ENCODE measurements around the gene DLST. TPM values are rescaled to one million over a fixed set of nuclear protein-coding genes. Genes with fewer than 3 reads are reported as not detected.

DLST gene
- total RNA-seq, 1 donor from 2014 or later, result 125 TPM

GRCh38 chr14:74893614-74894091, 11.9 kb downstream of the DLST start:
- TF ChIP-seq CTCF (IDR thresholded peaks at IDR 0.05; ENCODE audit: unreplicated experiment), result no peak
- no peaks in the 10 kb centered on the region for H3K9me3 Mint-ChIP-seq (ENCODE audit: unreplicated experiment)
- DNase-seq (ENCODE audit: low spot score), result no peak
- no peak overlapping the region for H3K4me3 Mint-ChIP-seq (ENCODE audit: unreplicated experiment)
- peaks cover 44% of the 10 kb centered on the region for H3K36me3 Mint-ChIP-seq (ENCODE audit: low read depth, unreplicated experiment)
- no peak overlapping the region for H3K27ac Mint-ChIP-seq (ENCODE audit: unreplicated experiment)
- H3K4me1 Mint-ChIP-seq (ENCODE audit: unreplicated experiment), result no peaks in the 10 kb centered on the region
- H3K27me3 Mint-ChIP-seq (ENCODE audit: unreplicated experiment), result no peaks in the 10 kb centered on the region

GRCh38 chr14:74896400-74896799, 14.7 kb downstream of the DLST start:
- no peaks in the 10 kb centered on the region for H3K27me3 Mint-ChIP-seq (ENCODE audit: unreplicated experiment)
- TF ChIP-seq CTCF (IDR thresholded peaks at IDR 0.05; ENCODE audit: unreplicated experiment), result no peak
- DNase-seq (ENCODE audit: low spot score), result no peak
- H3K4me1 Mint-ChIP-seq (ENCODE audit: unreplicated experiment), result no peaks in the 10 kb centered on the region
- H3K9me3 Mint-ChIP-seq (ENCODE audit: unreplicated experiment), result no peaks in the 10 kb centered on the region
- H3K27ac Mint-ChIP-seq (ENCODE audit: unreplicated experiment), result no peak overlapping the region
- H3K4me3 Mint-ChIP-seq (ENCODE audit: unreplicated experiment), result no peak overlapping the region
- H3K36me3 Mint-ChIP-seq (ENCODE audit: low read depth, unreplicated experiment), result peaks cover 60% of the 10 kb centered on the region

- Mint-ChIP-seq H3K27ac (ENCODE audit: unreplicated experiment) (no peak overlapping the region), H3K27me3 (ENCODE audit: unreplicated experiment) (no peaks in the 10 kb centered on the region), H3K4me1 (ENCODE audit: unreplicated experiment) (no peaks in the 10 kb centered on the region), H3K36me3 (ENCODE audit: low read depth, unreplicated experiment) (peaks cover 65% of the 10 kb centered on the region), H3K9me3 (ENCODE audit: unreplicated experiment) (no peaks in the 10 kb centered on the region), H3K4me3 (ENCODE audit: unreplicated experiment) (no peak overlapping the region)
- TF ChIP-seq CTCF (IDR thresholded peaks at IDR 0.05; ENCODE audit: unreplicated experiment), result no peak
- DNase-seq (ENCODE audit: low spot score), result no peak
Observed at GRCh38 chr14:74897642-74898041, 15.9 kb downstream of the DLST start.

- no peak overlapping the region for H3K27ac Mint-ChIP-seq (ENCODE audit: unreplicated experiment)
- H3K36me3 Mint-ChIP-seq (ENCODE audit: low read depth, unreplicated experiment), result peaks cover 70% of the 10 kb centered on the region
- H3K4me1 Mint-ChIP-seq (ENCODE audit: unreplicated experiment), result no peaks in the 10 kb centered on the region
- H3K27me3 Mint-ChIP-seq (ENCODE audit: unreplicated experiment), result no peaks in the 10 kb centered on the region
- H3K9me3 Mint-ChIP-seq (ENCODE audit: unreplicated experiment), result no peaks in the 10 kb centered on the region
- H3K4me3 Mint-ChIP-seq (ENCODE audit: unreplicated experiment), result no peak overlapping the region
- no peak for DNase-seq (ENCODE audit: low spot score)
- no peak for TF ChIP-seq CTCF (IDR thresholded peaks at IDR 0.05; ENCODE audit: unreplicated experiment)
Observed at GRCh38 chr14:74898083-74898482, 16.4 kb downstream of the DLST start.

GRCh38 chr14:74898694-74899093, 17.0 kb downstream of the DLST start:
- no peak for TF ChIP-seq CTCF (IDR thresholded peaks at IDR 0.05; ENCODE audit: unreplicated experiment)
- Mint-ChIP-seq H3K27me3 (ENCODE audit: unreplicated experiment) (no peaks in the 10 kb centered on the region), H3K27ac (ENCODE audit: unreplicated experiment) (no peak overlapping the region), H3K9me3 (ENCODE audit: unreplicated experiment) (no peaks in the 10 kb centered on the region), H3K36me3 (ENCODE audit: low read depth, unreplicated experiment) (peaks cover 71% of the 10 kb centered on the region), H3K4me1 (ENCODE audit: unreplicated experiment) (no peaks in the 10 kb centered on the region), H3K4me3 (ENCODE audit: unreplicated experiment) (no peak overlapping the region)
- DNase-seq (ENCODE audit: low spot score), result no peak

All from endothelial cell (in vitro differentiated cells).